Kidney epithelial cell (primary cell): Measurements from ENCODE around the gene CLCA4. TPM values are rescaled to one million over a fixed set of nuclear protein-coding genes. Genes with fewer than 3 reads are reported as not detected.

Source experiments
- DNase-seq: peaks from one replicate; pipeline ENCODE4 v3.0.0-alpha.2; 2010; ENCODE audit warnings: low read depth
- H3K27me3 ChIP-seq: 2 replicates; pipeline ENCODE4 v1.6.0; 2011; ENCODE audit warnings: low read length; ENCODE audit not compliant: control insufficient read depth, insufficient read depth
- H3K36me3 ChIP-seq: 2 replicates; pipeline ENCODE4 v1.5.1; 2011; ENCODE audit warnings: low read length; ENCODE audit not compliant: control insufficient read depth, insufficient read depth
- H3K4me3 ChIP-seq: 2 replicates; pipeline ENCODE4 v1.5.1; 2011; ENCODE audit warnings: low read depth, mild to moderate bottlenecking, control low read depth, low read length
- CTCF ChIP-seq: IDR thresholded peaks from 2 replicates; pipeline ENCODE4 v1.5.1; 2011; ENCODE audit warnings: mild to moderate bottlenecking, moderate library complexity, low read length, control low read depth, inconsistent platforms; ENCODE audit not compliant: insufficient read depth, poor library complexity, severe bottlenecking
- total RNA-seq: library from RNA; depleted of rRNA; stranded (reverse); fragments of >200 nt; gene quantifications from 2 replicates; pipeline ENCODE4 v1.2.3, GENCODE V29; 2015

Gene CLCA4
- total RNA-seq, 1 donor from 2014 or later, result not detected

- H3K4me3 ChIP-seq, result no peak overlapping the region
- H3K27me3 ChIP-seq, result no peaks in the 10 kb centered on the region
- no peak for DNase-seq
- no peaks in the 10 kb centered on the region for H3K36me3 ChIP-seq
- TF ChIP-seq CTCF, result no peak
Observed at GRCh38 chr1:86548839-86549238, 2.0 kb downstream of the CLCA4 start.

- no peak for TF ChIP-seq CTCF
- no peaks in the 10 kb centered on the region for H3K36me3 ChIP-seq
- no peak for DNase-seq
- no peaks in the 10 kb centered on the region for H3K27me3 ChIP-seq
- no peak overlapping the region for H3K4me3 ChIP-seq
Observed at GRCh38 chr1:86551305-86551704, 4.4 kb downstream of the CLCA4 start.

- no peak for DNase-seq
- H3K27me3 ChIP-seq, result no peaks in the 10 kb centered on the region
- H3K36me3 ChIP-seq, result no peaks in the 10 kb centered on the region
- H3K4me3 ChIP-seq, result no peak overlapping the region
- TF ChIP-seq CTCF, result no peak
Observed at GRCh38 chr1:86552376-86552775, 5.5 kb downstream of the CLCA4 start.

DNA sequence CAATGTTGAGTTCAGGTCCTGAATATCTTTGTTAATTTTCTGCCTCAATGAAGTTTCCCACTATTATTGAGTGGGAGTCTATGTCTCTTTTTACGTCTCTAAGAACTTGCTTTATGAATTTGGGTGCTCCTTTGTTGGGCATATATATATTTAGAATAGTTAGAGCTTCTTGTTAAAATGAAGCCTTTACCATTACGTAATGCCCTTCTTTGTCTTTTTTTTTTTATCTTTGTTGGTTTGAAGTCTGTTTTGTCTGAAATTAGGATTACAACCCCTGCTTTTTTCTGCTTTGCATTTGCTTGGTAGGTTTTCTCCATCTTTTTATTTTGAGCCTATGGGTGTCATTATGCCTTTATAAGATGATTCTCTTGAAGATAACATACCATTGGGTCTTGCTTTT is 10.9 kb downstream of the CLCA4 start:
- no peaks in the 10 kb centered on the region for H3K27me3 ChIP-seq
- H3K4me3 ChIP-seq, result no peak overlapping the region
- TF ChIP-seq CTCF, result no peak
- no peak for DNase-seq
- no peaks in the 10 kb centered on the region for H3K36me3 ChIP-seq

GRCh38 chr1:86563849-86564248 is 17.0 kb downstream of the CLCA4 start:
- TF ChIP-seq CTCF, result no peak
- Histone ChIP-seq H3K27me3 (no peaks in the 10 kb centered on the region), H3K4me3 (no peak overlapping the region), H3K36me3 (no peaks in the 10 kb centered on the region)
- DNase-seq, result no peak

DNA sequence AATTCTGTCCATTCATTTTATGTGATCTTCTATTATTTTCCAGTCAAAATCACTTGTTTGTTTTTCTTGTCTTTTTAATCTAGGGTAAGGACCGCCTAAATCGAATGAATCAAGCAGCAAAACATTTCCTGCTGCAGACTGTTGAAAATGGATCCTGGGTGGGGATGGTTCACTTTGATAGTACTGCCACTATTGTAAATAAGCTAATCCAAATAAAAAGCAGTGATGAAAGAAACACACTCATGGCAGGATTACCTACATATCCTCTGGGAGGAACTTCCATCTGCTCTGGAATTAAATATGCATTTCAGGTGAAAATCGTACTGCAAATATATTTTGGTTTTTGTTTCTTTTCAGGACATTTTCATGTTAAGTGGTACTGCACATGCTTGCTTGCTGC is 20.5 kb downstream of the CLCA4 start:
- TF ChIP-seq CTCF, result no peak
- H3K36me3 ChIP-seq, result no peaks in the 10 kb centered on the region
- no peak overlapping the region for H3K4me3 ChIP-seq
- DNase-seq, result no peak
- H3K27me3 ChIP-seq, result no peaks in the 10 kb centered on the region
